GM12878 (cell line): ENCODE data around the gene RIPK3. TPM values are rescaled to one million over a fixed set of nuclear protein-coding genes. Genes with fewer than 3 reads are reported as not detected.

Experiments used
- ATAC-seq: fragments of 200-7000 bp; cut with Tn5 transposase; 3 replicates; pipeline ENCODE4 v1.9.1; 2020; ENCODE audit warnings: mild to moderate bottlenecking, moderate library complexity
- BruUV-seq: library from RNA; stranded (reverse); fragments of 400-500 nt; replicated peaks from 2 replicates; lab custom pipeline; 2021; lab: Mats Ljungman, UMichigan
- CTCF ChIA-PET: fragments of 300-600 bp; sonication (Branson Sonifier 250); formaldehyde crosslinking; extraction: SDS; loops from one replicate; lab custom pipeline; 2021; ENCODE audit warnings: inconsistent platforms; lab: Yijun Ruan, JAX
- POLR2A ChIA-PET: fragments of 350-600 bp; formaldehyde crosslinking; extraction: SDS; loops from one replicate; lab custom pipeline; 2021; ENCODE audit warnings: inconsistent platforms; lab: Charles Lee
- RAD21 ChIA-PET: fragments of 300-600 bp; sonication (Branson Sonifier 250); formaldehyde crosslinking; loops from one replicate; lab custom pipeline; 2023; ENCODE audit warnings: antibody characterized with exemption; ENCODE audit not compliant: unreplicated experiment; lab: Charles Lee
- SMC1A ChIA-PET: fragments of 300-600 bp; sonication (Branson Sonifier 250); formaldehyde crosslinking; loops from one replicate; lab custom pipeline; 2023; ENCODE audit not compliant: unreplicated experiment, uncharacterized antibody; lab: Charles Lee
- DNase-seq: peaks from one replicate; pipeline ENCODE4 v3.0.0-alpha.2; 2011; ENCODE audit warnings: low read depth, low spot score
- FAIRE-seq: peaks from 3 replicates; lab custom pipeline; 2011; peaks lifted over from hg19 to GRCh38; lab: Jason Lieb, UNC
- H2AFZ ChIP-seq: 2 replicates; pipeline ENCODE4 v1.6.0; 2011; ENCODE audit warnings: low read depth, low read length, control low read depth; ENCODE audit not compliant: control insufficient read depth
- H3K27ac ChIP-seq: 2 replicates; pipeline ENCODE4 v1.5.1; 2011; ENCODE audit warnings: control low read depth; ENCODE audit not compliant: control insufficient read depth, insufficient read depth
- H3K27me3 ChIP-seq, 2 experiments: replicated peaks in 1 of 2; 2 replicates each; pipeline versions ENCODE4 v1.6.0 to v1.6.1; 2011; ENCODE audit warnings: low read length in 1 of 2; ENCODE audit not compliant: control insufficient read depth in 2 of 2, insufficient read depth in 2 of 2
- H3K36me3 ChIP-seq, 2 experiments: 2 replicates each; pipeline ENCODE4 v1.5.1; 2011; ENCODE audit warnings: low read length in 1 of 2; ENCODE audit not compliant: control insufficient read depth in 2 of 2, insufficient read depth in 2 of 2
- H3K4me1 ChIP-seq: 2 replicates; pipeline ENCODE4 v1.6.1; 2011; ENCODE audit warnings: mild to moderate bottlenecking, low read length, moderate library complexity, mixed read lengths; ENCODE audit not compliant: control insufficient read depth, insufficient read depth
- H3K4me2 ChIP-seq: 2 replicates; pipeline ENCODE4 v1.6.0; 2011; ENCODE audit warnings: control low read depth; ENCODE audit not compliant: control insufficient read depth, insufficient read depth
- H3K4me3 ChIP-seq: fragments of 200-600 bp; sonication (generic); 2 replicates; pipeline ENCODE4 v1.5.1; 2016
- H3K79me2 ChIP-seq: 2 replicates; pipeline ENCODE4 v1.6.0; 2011; ENCODE audit warnings: low read length; ENCODE audit not compliant: control insufficient read depth, insufficient read depth
- H3K9ac ChIP-seq: 2 replicates; pipeline ENCODE4 v1.8.0; 2011; ENCODE audit warnings: low read length, control low read depth, mixed read lengths; ENCODE audit not compliant: control insufficient read depth, insufficient read depth
- H3K9me3 ChIP-seq: replicated peaks from 3 replicates; pipeline ENCODE4 v1.5.1; 2011; ENCODE audit warnings: mild to moderate bottlenecking, low read length; ENCODE audit not compliant: control insufficient read depth, insufficient read depth
- H4K20me1 ChIP-seq: 2 replicates; pipeline ENCODE4 v1.6.0; 2011; ENCODE audit not compliant: control insufficient read depth, insufficient read depth
- ETV6 ChIP-seq, 2 experiments: fragments of 450-650 bp in 1 of 2; IDR thresholded peaks in 1 of 2; conservative IDR thresholded peaks in 1 of 2; 2 replicates each; pipeline ENCODE4 v1.6.1; 2014; ENCODE audit warnings: antibody characterized with exemption in 1 of 2, borderline replicate concordance in 1 of 2, low read depth in 1 of 2, mild to moderate bottlenecking in 1 of 2, moderate library complexity in 1 of 2
- FOS ChIP-seq: IDR thresholded peaks from 3 replicates; pipeline ENCODE4 v1.6.1; 2011; ENCODE audit warnings: borderline replicate concordance; ENCODE audit not compliant: insufficient read length; ENCODE audit errors: extremely low read depth
- GABPA ChIP-seq: IDR thresholded peaks from 2 replicates; pipeline ENCODE4 v1.6.1; 2014; ENCODE audit warnings: antibody characterized with exemption, low read depth, mild to moderate bottlenecking, inconsistent platforms
- IKZF1 ChIP-seq: fragments of 450-650 bp; conservative IDR thresholded peaks from 2 replicates; pipeline ENCODE4 v1.6.1; 2017; ENCODE audit warnings: antibody characterized with exemption, mild to moderate bottlenecking
- KDM1A ChIP-seq: fragments of 200-600 bp; sonication (generic); IDR thresholded peaks from 2 replicates; pipeline ENCODE4 v1.6.1; 2016; ENCODE audit warnings: borderline replicate concordance
- LARP7 ChIP-seq: fragments of 450-650 bp; IDR thresholded peaks from 2 replicates; pipeline ENCODE4 v1.6.1; 2017; ENCODE audit warnings: mild to moderate bottlenecking
- MYC ChIP-seq: IDR thresholded peaks from 2 replicates; pipeline ENCODE4 v1.6.1; 2011; ENCODE audit warnings: mild to moderate bottlenecking, low read length, moderate library complexity, inconsistent platforms; ENCODE audit not compliant: insufficient read depth, insufficient replicate concordance, insufficient read length, severe bottlenecking
- NR2C1 ChIP-seq: fragments of 450-650 bp; IDR thresholded peaks from 2 replicates; pipeline ENCODE4 v1.6.1; 2017; ENCODE audit warnings: antibody characterized with exemption, mild to moderate bottlenecking, moderate library complexity
- NR2F1 ChIP-seq: fragments of 450-650 bp; conservative IDR thresholded peaks from 2 replicates; pipeline ENCODE4 v1.6.1; 2017; ENCODE audit warnings: mild to moderate bottlenecking
- RB1 ChIP-seq: fragments of 450-650 bp; formaldehyde crosslinking; IDR thresholded peaks from 2 replicates; pipeline ENCODE4 v1.6.1; 2017; ENCODE audit warnings: mild to moderate bottlenecking, borderline replicate concordance
- ZBTB11 ChIP-seq: fragments of 450-650 bp; formaldehyde crosslinking; IDR thresholded peaks from 2 replicates; pipeline ENCODE4 v1.5.0; 2022; ENCODE audit warnings: mild to moderate bottlenecking, missing genetic modification characterization
- ZNF592 ChIP-seq: fragments of 450-650 bp; IDR thresholded peaks from 2 replicates; pipeline ENCODE4 v1.6.1; 2017; ENCODE audit warnings: mild to moderate bottlenecking, moderate library complexity
- WGBS: methylation state at CpG from one replicate; pipeline ENCODE4 v1.1.6; 2016; ENCODE audit warnings: low lambda C conversion rate; ENCODE audit not compliant: insufficient replicate concordance, insufficient coverage; ENCODE audit errors: missing lambda C conversion rate; 5-methylcytosine and 5-hydroxymethylcytosine counted together
- in situ Hi-C: fragments of 300-500 bp; cut with MboI; formaldehyde crosslinking; loops from 9 replicates; pipeline ENCODE4 v1.14.3; 2018; ENCODE audit warnings: mixed read lengths
- intact Hi-C: fragments of 100-400 bp; cut with micrococcal nuclease; formaldehyde crosslinking; loops from one replicate; pipeline ENCODE4 v1.14.2; 2022; ENCODE audit not compliant: unreplicated experiment
- polyA plus RNA-seq, 11 experiments: library from polyadenylated mRNA; depleted of rRNA in 4 of 11; unstranded in 6 of 11; stranded (reverse) in 5 of 11; fragments of >200 nt; fragmentation: Nextera tagmentation in 4 of 11; fragmentation: Illumina TruSeq in 1 of 11; extraction: Ambion mirVana in 4 of 11; extraction: Trizol in 1 of 11; gene quantifications; 1 replicate in 1 of 11; 2 replicates in 10 of 11; pipeline versions ENCODE4 v1.2.1 to v1.2.3, GENCODE V29; 2011 to 2016; ENCODE audit warnings: inconsistent platforms in 2 of 11, missing spikeins in 2 of 11, low read depth in 1 of 11
- total RNA-seq, 4 experiments: library from RNA; depleted of rRNA in 3 of 4; stranded (reverse); fragments of >200 nt in 3 of 4; fragmentation: Illumina TruSeq in 1 of 4; extraction: Trizol in 1 of 4; gene quantifications; 2 replicates each; pipeline versions ENCODE4 v1.2.1 to v1.2.3, GENCODE V29; 2013 to 2021

The RIPK3 gene
- total and polyA plus RNA-seq, 10 of the 15 experiments (the other 5 are each of a cell fraction or from before 2014, with no cell fraction given), result 2.0 to 13.6 (median 8.1) TPM

GRCh38 chr14:24292118-24292807, 47.5 kb downstream of the RIPK3 start:
- no peak overlapping the region for H3K4me3 ChIP-seq
- whole genome bisulfite sequencing, result 90% methylated on average over 11 of the region's 11 CpGs
- DNase-seq, result no peak
- no peak for FAIRE-seq
- in situ Hi-C loops, result no loop called here
- ATAC-seq, result no peak
- intact Hi-C loops, result no loop called here
- TF ChIP-seq GABPA (no peak), IKZF1 (no peak), MYC (no peak), RB1 (no peak), ETV6 (conservative IDR thresholded peaks at IDR 0.05 in 1 of 2, IDR thresholded peaks at IDR 0.05 in 1 of 2; ENCODE audit: borderline replicate concordance in 1 of 2, low read depth in 1 of 2) (no peak), ZBTB11 (CRISPR knock-in tag) (no peak), NR2C1 (no peak), KDM1A (no peak), NR2F1 (no peak), LARP7 (no peak), ZNF592 (no peak), FOS (no peak)
- ChIA-PET RAD21 (interaction anchor here (1.0 to 1.5 kb wide), 3 partner anchors 16 to 50 kb away, joined by 3 to 9 read pairs (median 4); partner anchors contain the start of genes CIDEB and TINF2), SMC1A (interaction anchor here (0.6 to 3.0 kb wide), 7 partner anchors 13 to 572 kb away, joined by 3 to 14 read pairs (median 5); partner anchors contain the start of genes CHMP4A, RABGGTA and TINF2), CTCF (interaction anchor here (0.6 to 13.4 kb wide), 6 partner anchors 10 to 76 kb away, joined by 3 to 269 read pairs (median 9); partner anchors contain the start of genes CIDEB, MDP1, RABGGTA and TINF2), POLR2A (interaction anchor here (0.5 to 1.7 kb wide), 7 partner anchors 12 to 93 kb away, joined by 3 to 4 read pairs (median 3); partner anchors contain the start of gene TINF2)
- H2AFZ ChIP-seq, result no peak overlapping the region
- H3K9me3 ChIP-seq, result no peaks in the 10 kb centered on the region
- H3K36me3 ChIP-seq, result peaks cover 13 to 37% of the 10 kb centered on the region in 2 experiments
- H3K27ac ChIP-seq, result no peak overlapping the region
- no peaks in the 10 kb centered on the region; the same call in 1 of the 2 replicates for H3K79me2 ChIP-seq
- H4K20me1 ChIP-seq, result no peaks in the 10 kb centered on the region
- H3K4me1 ChIP-seq, result peaks cover 26% of the 10 kb centered on the region
- no peaks in the 10 kb centered on the region for H3K27me3 ChIP-seq
- BruUV-seq, result no TSS peak
- no peak overlapping the region for H3K9ac ChIP-seq
- no peak overlapping the region for H3K4me2 ChIP-seq
